TTC549 (cell line): ENCODE data around the gene SEMA5B.

Source experiments
- FAIRE-seq: peaks from 2 replicates; lab custom pipeline; 2012; peaks lifted over from hg19 to GRCh38; lab: Jason Lieb, UNC

The SEMA5B gene

DNA sequence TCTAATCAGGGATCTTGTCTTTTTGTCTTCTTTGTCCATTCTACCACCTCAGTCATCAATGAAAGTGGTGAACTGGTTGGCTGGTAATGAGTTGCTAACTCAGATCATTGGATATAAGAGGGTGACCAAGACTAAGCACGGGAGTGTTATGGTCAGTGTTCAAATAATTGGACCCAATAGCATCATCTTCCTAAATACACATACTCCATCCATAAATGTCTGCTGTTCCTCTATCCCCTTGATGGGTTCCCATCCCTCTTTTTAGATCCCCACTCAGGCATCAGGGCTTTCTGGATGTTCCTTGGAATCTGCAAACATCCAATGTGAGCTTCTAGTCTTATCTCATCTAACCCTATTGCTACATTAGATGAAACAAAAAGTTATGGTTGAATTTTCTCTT is 3.5 kb downstream of the SEMA5B start:
- no peak for FAIRE-seq

GRCh38 chr3:123021996-123022510 is 5.5 kb downstream of the SEMA5B start:
- no peak for FAIRE-seq

GRCh38 chr3:123021388-123021787 is 6.2 kb downstream of the SEMA5B start:
- FAIRE-seq: no peak

GRCh38 chr3:123020709-123021108 is 6.9 kb downstream of the SEMA5B start:
- no peak for FAIRE-seq

- FAIRE-seq: no peak
Measured at GRCh38 chr3:123019591-123019990, 8.0 kb downstream of the SEMA5B start.

DNA sequence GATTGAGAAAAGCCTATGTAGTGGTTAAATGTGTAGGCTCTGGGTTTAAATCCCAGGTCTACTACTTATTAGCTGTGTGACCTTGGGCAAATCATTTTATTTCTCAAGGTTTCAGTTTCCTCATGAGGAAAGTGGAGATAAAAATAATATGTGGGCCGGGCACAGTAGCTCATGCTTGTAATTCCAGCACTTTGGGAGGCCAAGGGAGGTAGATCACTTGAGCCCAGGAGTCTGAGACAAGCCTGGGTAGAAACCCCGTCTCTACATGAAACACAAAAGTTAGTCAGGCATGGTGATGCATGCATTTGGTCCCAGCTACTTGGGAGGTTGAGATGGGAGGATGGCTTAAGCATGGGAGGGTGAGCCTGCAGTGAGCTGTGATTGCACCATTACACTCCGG is 8.4 kb downstream of the SEMA5B start:
- no peak for FAIRE-seq

- FAIRE-seq: no peak
Measured at GRCh38 chr3:123018683-123019082, 8.9 kb downstream of the SEMA5B start.

GRCh38 chr3:123015596-123015995 is 12.0 kb downstream of the SEMA5B start:
- FAIRE-seq: no peak

GRCh38 chr3:123013876-123014275 is 13.7 kb downstream of the SEMA5B start:
- FAIRE-seq: no peak

DNA sequence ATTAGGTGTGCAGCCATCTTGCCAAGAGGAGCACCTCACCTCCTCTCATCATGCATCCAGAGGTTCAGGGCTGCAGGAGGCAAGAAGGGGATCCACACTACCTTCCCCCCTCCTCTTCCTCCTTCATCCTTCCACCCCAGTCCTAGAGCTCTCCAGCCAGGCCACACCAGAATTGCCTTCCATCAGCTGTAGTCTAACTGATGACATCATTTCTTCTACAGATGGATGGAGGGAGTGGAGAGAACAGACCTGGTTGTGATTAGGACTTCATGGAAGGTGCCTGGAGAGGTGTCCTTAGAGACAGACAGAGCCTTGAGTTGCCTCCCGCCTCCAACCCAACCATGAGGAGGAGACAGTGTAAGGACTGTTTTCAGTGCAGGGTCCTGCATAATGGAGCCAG is 14.9 kb downstream of the SEMA5B start:
- FAIRE-seq: no peak

GRCh38 chr3:123011447-123011846 is 16.1 kb downstream of the SEMA5B start:
- no peak for FAIRE-seq

DNA sequence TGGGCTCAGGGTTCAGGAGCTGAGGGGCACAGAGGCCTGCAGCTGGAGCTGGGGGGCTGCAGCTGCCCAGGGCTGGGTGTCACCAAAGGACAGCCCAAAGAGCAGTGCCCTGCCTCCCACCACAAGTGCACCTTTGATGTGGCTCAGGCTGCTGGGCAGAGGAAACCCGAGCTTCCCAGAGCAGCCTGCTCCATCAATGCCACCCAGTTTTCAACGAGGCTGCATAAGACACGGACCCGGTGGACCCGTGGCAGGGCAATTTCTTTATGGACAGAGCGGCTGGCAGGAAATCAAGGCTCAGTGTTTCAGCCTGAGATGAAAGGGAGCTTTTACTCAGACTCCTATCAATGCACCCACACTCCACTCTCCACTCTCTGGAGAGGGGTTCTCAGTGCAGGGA is 18.7 kb downstream of the SEMA5B start:
- FAIRE-seq: no peak

- no peak for FAIRE-seq
Measured at GRCh38 chr3:123006609-123007008, 21.0 kb downstream of the SEMA5B start.

DNA sequence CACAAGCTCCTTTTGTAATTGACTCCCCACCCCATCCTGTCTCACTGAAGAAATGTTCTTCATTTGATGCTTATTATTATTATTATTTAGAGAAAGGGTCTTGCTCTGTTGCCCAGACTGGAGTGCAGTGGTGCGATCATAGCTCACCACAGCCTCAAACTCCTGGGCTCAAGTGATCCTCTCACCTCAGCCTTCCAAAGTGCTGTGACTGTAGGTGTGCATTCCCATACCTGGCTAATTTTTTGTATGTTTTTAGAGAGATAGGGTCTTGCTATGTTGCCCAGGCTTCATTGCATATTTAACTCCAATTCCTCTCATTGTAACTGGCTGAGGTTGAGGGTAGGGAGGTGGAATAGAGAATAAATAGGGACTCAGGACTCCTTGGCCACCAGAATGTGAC is 22.3 kb downstream of the SEMA5B start:
- FAIRE-seq: no peak

DNA sequence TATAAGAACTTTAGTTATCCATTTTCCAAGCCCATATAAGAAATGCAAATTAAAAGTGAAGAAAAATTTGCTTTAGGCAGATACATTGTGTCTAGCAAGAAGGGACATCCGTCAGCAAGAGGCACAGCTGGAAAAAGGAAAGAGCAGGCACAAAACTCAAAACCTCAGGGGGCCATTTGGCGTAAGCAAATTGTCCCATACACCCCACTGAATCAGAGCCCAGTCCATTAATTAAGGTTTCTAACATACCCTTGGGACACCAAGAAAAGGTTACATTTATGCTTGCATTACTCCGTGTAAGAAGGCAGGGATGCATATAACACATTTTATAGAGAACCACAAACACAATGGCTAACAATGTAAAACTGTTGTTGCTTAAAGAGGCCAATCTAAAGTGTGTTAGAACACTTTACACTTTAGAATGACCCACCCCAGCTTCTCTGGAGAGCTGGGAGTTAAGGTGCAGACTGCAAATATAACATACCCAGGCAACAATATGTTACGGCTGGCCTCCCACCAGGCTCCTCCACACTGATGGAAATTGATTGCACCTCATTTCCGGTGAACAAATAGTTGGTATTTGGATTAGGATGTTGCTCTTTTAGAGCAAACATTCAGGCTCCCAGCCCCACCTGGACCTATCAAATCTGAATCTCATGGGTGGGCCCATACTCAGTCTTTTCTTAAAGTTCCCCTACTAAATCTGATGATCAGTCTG is 23.2 kb downstream of the SEMA5B start:
- FAIRE-seq: no peak

- FAIRE-seq: no peak
Measured at GRCh38 chr3:123002749-123003497, 24.6 kb downstream of the SEMA5B start.

DNA sequence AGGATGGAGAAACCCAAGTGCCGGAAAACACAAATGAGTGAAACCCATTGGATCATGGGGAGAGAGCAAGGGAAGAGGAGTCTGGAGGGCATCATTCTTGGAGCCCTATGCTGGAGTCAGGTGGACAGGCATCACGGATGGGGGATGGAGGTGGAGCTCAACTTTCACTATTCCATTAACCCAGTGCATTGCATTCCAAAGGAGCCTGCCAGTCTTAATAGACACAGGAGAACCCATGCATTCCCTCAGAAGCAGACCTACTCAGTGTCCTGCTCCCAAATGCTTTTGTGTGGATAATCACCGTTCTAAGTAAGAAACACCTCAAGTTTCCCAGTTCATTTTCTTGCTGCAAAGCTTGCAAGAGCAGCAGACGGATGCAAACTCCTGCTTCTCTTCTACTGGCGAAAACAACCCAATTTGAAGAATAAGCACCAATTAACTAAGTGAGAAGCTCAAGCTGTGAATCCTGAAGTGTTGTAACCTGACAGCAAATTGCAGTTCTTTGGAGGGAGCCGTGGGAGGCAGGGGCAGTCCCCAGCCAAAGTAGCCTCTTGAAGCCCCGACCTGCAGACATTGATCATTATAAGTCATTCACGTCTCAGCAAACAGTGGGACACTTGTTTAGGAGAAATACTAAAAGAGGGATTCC is 25.3 kb downstream of the SEMA5B start:
- no peak for FAIRE-seq

GRCh38 chr3:122998856-122999255 is 28.7 kb downstream of the SEMA5B start:
- no peak for FAIRE-seq

DNA sequence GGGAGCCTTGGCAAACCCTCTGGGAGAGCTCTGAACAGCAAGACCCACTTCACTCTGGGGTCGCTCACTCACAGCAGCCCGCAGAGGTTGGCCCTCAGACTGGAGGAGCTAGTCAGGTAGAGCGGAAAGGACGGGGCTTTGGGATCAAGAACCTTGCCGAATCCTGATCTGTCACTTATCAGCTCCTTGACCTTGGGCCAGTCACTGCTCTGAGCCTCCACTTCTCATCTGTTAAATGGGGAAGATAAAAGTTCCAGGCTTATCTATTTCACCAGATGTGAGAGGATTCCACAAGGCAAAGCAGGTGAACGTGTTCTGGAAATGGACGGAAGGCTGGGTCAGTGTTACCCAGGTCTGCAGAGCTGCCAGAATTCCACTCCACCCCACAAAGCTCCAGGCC is 29.4 kb downstream of the SEMA5B start:
- FAIRE-seq: no peak

GRCh38 chr3:122996038-122996580 is 31.5 kb downstream of the SEMA5B start:
- FAIRE-seq: no peak

GRCh38 chr3:122994954-122995353 is 32.6 kb downstream of the SEMA5B start:
- FAIRE-seq: no peak

- no peak for FAIRE-seq
Measured at GRCh38 chr3:122993124-122993978, 34.2 kb downstream of the SEMA5B start.
